Measurements from ENCODE around the gene UFD1.

DNA sequence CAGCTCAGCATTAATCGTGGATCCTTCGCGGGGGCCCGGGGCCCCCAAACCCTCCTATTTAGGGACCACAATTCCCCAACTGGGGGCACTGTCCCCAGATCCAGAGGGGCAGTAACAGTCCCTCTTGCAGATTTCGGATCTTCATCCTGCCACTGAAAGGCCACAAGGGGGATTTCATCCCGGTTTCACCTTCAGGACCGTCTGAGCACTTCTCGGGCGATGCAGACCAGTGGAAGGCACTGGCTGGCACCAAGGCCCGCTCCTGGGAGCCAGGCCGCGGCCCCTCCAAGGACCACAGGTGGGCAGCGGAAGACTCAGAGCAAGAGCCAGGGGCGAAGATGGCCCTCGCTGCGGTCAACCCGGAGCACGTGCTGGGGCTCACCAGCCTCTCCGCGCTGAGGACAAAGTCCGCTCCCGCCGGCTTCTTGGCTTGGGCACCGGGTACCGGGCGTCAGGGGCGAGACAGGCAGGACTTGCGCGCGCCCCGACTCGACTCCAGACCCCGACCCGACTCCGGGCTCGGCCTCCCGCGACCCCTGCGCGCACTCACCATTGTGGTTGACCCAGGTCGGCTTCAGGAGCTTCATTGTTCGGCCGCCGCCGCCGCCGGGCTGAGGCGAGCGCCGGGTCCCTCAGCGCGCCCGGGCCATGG lies 48.0 kb downstream of the UFD1 start:
- TF ChIP-seq, protein P1, sequence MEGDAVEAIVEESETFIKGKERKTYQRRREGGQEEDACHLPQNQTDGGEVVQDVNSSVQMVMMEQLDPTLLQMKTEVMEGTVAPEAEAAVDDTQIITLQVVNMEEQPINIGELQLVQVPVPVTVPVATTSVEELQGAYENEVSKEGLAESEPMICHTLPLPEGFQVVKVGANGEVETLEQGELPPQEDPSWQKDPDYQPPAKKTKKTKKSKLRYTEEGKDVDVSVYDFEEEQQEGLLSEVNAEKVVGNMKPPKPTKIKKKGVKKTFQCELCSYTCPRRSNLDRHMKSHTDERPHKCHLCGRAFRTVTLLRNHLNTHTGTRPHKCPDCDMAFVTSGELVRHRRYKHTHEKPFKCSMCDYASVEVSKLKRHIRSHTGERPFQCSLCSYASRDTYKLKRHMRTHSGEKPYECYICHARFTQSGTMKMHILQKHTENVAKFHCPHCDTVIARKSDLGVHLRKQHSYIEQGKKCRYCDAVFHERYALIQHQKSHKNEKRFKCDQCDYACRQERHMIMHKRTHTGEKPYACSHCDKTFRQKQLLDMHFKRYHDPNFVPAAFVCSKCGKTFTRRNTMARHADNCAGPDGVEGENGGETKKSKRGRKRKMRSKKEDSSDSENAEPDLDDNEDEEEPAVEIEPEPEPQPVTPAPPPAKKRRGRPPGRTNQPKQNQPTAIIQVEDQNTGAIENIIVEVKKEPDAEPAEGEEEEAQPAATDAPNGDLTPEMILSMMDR (IDR thresholded peaks at IDR 0.05), result no peak
- TF ChIP-seq POLR2A (IDR thresholded peaks at IDR 0.05), result no peak
